ENCODE data around the gene PLEKHM3.
"Not testable (repeated sequence)": the region's sequence is repeated elsewhere in the genome, so short reads cannot be mapped to it uniquely, and the experiment has no call there.

PLEKHM3 gene

DNA sequence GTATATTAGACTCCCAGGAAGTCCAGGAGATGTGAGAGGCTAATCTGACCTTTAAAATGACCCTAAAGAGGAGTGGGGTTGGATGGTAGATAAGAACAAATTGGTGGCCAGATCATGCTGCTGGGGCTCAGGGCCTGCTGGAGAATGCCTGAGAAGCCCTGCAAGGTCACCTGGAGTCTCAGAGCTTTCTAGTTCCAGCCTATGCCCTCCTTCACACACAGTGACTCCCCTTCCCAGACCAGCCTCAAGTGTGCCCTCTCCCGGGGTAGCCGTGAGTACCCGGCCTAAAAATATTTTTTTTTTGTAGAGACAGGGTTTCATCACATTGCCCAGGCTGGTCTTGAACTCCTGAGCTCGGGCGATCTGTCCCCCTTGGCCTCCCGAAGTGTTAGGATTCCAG, 211.4 kb downstream of the PLEKHM3 start:
- no peak for DNase-seq

DNA sequence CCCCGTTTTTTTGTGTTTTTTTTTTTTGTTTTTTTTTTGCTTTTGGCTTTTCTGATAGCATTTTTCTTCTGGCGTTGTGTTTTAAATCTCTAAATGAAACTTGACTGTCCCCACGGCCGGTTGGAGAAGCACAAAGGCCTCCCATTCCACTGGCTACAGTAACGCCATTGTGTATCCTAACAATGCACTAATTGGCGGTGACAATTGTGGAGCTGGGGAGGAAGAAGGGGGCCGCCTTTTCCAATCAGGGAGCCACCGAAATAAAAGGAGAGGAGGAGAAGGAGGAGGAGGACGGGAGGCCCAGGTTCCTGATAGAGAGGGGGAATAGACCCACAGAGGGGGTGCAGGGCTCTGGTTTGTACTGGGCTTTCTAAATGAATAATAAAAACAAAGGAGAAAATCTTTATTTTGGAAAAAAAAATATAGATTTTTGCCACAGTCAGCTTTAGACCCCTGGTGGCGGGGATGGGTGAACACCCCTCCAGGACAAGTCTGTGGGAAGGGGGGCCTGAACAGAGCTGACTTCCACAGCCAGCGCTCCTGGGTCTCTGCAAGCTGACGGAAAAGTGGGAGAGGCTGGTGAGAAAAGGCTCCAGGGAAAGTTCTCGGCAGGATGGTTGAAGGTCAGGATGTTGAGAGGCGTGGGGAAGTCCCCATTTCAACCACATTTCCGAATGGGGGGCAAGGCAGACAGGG, 212.0 kb downstream of the PLEKHM3 start:
- no peak for DNase-seq

DNA sequence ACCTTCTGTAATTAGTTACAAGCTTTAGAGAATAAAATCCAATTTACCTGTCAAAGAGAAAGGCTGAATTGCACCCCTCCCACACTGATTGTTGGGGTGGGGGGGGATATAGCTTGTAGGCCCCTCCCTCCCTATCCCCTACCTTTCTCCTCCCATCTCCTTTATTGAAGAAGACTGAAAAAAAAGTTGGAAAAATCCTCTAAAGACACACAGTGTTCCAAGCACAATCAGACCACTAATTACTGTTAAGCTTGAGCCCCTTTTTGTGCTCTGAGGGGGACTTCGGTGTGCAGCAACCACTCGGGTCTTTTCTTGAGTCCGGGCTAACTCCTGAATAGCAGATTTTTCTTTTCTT, 212.6 kb downstream of the PLEKHM3 start:
- DNase-seq = no peak

DNA sequence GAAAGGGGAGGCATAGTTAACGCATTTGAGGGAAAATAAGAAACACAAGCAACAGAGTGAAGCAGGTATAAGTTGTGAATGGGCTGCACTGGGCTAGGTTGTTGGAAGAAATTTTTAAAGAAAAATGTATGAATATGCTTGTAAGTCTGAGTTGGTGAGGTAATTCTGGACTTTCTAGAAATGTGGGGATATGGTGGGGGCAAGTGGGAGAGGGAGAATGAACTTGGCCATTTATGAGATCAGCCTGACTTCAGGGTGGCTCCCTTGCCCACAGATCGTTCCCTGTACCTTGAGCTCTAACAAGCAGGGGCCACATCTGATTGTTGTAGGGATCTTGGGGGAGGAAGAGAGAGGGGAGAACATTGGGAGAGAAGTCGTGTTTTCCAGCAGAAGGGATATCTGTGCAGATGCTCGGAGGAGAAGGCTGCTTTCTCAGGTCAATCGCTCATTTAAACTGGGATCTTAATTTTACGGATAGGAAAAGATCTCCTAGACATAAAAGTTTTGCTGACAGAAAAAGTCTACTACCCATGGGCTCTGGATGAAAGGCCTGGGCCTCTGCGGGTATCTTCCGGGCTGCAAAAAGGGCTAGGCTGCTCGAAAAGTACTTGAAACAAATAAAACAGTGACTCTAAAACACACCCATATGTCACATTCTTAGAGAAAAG, 213.1 kb downstream of the PLEKHM3 start:
- no peak for DNase-seq

DNA sequence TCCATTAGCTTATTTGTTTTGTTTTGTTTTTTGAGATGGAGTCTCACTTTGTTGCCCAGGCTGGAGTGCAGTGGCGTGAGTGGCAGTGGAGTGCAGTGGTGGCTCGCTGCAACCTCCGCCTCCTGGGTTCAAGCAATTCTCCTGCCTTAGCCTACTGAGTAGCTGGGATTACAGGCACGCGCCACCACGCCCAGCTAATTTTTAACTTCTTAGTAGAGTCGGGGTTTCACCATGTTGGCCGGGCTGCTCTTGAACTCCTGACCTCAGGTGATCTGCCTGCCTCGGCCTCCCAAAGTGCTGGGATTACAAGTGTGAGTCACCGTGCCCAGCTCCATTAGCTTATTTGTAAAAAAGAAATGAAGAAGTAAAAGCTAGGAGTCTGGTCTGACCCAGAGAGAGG, 213.7 kb downstream of the PLEKHM3 start:
- not testable (repeated sequence) for DNase-seq

DNA sequence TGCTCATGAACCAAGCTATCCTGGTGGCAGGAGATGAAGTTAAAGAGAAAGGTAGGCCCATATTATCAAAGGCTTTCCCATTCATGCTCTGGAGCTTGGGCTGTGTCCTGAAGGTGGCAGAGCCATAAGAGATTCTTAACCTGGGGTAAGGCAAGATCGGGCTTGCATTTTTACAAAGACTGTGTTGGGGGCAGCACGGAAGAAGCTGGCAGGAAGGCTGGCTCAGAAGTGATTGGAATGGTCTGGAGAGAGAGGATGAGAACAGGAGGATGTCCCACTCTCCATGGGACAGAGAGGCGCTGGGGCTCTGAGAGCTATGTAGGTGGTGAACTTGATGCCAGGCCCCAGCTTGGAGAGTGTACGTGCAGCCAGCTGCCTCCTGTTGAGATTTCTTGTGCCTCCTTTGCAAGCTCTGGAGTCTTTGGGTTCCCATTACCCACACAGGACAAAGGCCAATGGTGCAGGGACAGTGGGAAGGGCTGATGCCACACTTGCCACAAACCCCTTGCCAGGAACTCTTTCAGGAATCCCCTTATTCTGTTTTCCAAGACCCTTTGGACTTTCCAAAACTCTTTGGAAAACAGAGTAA, 215.0 kb downstream of the PLEKHM3 start:
- DNase-seq = no peak

DNA sequence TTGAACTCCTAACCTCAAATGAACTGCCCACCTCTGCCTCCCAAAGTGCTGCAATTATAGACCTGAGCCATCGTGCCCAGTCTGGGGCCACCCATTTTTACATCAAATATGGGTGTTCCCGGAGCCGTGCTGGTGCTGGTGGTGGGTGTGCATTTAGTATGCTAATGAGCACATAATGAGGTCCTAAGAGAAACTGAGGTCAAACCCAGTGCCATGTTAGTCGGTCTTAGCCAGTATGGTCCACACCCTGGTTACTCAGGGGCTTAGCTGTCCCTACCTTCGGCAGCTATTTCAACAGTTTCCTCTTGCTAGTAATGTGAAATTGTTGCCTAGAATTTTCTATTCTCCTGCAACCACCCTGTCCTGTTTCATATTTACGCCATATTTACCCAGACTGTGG, 217.2 kb downstream of the PLEKHM3 start:
- no peak for DNase-seq

DNA sequence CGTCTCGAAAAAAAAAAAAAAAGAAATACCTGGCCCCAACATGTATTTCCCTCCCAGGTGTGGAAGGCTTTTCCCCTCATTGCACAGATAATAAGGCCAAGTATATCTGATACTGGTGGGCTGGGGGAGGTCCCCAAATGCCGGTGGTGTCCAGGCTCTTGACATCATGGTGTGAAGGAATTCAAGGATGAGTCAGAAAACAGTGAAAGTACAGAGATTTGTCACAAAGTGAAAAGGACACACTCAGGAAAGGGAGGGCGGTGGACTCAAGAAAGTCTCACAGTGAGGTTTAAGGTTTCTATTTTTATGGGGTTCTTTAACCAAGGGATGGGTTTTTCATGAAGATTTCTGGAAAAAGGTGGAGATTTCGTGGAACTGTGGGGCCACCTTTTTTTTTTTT, 217.8 kb downstream of the PLEKHM3 start:
- no peak for DNase-seq

DNA sequence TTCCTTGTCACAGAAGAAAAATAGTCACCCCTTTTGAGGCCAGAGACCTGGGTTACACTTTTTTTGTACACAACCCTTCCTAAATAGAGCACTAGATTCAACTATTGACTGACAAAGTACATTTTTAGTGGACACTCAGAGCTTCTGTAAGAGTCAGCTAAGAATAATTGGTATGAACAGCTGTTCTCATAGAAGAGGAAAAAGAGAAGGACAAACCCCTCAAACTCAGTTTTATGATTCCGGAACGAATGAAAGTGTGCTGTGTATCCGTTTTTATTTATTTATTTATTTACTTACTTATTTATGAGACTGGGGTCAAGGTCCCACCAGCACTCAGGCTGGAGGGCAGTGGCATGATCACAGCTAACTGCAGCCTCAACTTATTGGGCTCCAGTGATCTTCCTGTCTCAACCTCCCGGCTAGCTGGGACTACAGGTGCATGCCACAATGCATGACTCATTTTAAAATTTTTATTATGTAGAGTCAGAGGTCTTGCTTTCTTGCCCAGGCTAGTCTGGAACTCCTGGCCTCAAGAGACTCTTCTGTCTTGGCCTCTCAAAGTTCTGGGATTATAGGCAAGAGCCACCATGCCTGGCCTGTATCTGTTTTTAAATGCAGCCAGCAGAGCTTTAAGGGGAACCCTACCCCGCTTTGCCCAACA, 219.6 kb downstream of the PLEKHM3 start:
- DNase-seq = no peak

DNA sequence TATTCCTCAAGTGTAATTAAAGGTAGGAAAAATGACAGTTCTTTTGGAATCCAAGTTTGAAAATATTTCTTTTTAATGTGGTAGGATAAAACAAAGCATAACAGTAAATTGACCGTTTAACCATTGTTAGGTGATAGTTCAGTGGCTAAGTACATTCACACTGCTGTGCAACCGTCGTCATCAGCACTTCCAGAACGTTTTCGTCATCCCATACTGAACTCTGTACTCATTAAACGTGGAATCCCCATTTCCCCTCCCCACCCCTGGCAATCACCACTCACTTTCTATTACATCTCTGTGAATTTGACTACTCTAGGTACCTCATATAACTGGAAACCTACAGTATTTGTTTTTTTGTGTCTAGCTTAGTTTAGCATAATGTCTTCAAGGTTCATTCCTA, 222.7 kb downstream of the PLEKHM3 start:
- no peak for DNase-seq

DNA sequence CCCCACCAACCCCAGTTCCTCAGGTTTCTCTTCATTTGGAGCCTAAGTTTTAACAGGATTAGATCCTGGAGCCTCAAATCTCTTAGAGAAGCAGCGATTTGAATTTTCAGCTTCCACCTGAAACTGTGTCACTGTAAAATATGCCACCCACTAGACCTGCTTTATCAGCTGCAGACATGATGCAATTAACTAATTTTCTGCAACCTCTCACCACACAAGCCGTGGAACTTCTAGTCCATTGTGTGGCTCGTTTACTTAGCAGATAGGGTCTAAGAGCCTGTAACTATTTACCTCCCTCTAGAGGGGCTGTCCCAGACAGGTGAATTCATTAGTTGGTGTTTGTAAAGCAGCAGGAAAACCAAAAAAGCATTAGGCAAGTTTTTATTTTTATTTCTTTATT, 224.1 kb downstream of the PLEKHM3 start:
- DNase-seq = no peak

DNA sequence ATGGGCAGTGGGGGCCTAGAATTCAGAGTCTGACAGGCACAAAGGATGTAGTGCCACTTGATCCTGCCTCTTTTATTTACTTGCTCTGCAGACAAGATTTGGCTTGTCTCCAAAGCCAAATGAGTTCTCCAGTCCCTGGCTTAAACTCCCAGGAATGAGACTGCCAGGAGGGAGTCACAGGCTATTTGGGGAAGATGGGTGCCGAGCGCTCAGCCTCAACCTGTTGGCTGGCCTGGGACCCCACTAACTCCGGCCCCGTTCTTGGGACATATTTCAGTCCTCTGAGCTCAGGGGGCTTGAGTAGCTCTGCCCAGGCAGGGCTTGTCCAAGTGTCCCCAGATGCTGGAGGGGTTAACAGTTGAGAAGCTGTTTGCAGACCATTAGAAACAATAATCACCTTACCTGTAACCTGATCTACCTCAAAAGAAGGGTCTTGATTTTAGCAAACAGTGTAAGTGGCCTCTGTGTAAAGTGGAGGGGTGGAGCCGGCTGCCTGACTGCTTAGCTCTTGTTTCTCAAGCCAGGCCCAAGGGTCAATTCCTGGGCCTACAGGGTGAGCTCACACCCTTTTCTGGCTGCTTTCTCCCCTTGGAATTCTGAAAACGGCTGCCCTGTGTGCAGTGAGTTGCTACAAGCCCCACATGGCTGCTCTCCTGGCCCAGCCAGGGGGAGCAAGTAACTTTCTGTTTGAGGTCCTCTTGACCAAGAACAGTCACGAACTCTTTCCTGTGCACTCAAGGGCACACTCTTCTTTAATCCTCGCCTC, 228.6 kb downstream of the PLEKHM3 start:
- no peak for DNase-seq

DNA sequence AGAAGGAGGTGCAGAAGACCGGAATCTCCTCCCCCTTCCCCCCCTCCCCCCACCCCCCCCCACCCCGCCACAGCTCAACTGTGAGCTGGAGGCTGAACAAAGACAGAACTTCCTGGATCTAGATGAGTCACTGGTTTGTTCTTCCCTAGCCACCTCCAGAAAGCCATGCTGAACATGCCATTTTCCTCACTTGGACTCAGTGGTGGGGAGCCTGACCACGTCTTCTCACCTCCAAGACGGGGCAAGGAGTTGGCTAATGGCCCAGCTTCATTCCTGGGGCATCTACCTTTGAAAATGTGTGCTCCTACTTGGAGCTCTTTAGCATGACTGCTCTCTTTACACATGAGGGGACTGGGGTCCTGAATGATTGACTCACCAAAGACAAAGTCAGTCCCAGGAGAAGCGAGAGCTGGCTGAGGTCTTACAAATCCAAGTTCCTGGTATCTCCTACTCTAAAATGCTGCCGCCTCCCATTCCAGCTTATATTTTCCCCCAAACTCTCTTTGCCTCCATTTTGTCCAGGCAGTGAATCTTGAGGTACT, 233.0 kb downstream of the PLEKHM3 start:
- no peak for DNase-seq

DNA sequence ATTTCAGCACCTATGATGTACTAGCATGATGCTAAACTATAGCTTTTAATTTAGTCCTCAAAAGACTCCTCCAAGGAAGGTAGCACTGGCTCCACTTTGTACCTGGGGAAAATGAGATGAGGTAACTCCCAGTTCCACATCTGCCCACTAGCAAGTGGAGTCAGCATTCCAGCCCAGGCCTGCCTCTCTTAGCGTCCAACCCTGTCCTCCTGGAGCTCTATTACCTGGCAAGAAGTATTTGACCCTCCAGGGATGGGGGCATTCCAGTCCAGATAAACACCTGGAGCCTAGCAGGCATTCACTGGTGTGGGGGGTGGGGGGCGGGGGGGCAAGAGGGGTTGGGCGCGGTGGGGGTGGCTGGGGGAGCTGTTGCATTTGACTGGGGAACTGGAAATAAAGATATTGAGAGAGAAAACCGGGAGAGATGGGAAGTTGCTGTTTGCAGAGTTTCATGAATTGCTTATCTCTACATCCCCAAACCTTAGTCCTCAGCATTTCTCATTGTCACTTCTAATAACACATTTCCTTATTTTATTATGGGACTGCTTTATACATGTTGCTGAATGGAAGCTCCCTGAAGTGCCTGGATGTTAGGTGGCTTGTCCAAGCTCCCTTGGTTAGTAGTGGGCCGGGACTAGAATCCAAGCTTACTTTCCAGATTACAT, 233.6 kb downstream of the PLEKHM3 start:
- DNase-seq = no peak

DNA sequence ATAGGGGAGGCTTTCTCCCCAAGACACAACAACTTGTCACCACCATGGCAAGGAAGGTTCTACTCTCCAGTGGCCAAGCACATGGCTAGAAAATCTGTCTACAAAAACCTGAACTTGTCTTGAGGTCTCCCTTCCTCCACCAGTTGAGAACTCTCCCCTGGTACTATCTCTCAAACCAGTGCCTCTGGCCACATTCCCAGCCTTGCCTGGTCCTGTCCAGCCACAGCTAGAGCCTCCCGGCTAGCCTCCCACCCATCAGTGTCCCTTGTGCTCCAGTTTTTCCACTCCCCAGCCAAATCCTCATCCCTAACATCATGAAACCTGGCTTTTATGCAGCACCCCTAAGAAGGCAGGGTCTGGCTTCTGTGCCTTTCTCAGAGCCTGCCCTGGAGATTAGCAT, 234.4 kb downstream of the PLEKHM3 start:
- DNase-seq = no peak

DNA sequence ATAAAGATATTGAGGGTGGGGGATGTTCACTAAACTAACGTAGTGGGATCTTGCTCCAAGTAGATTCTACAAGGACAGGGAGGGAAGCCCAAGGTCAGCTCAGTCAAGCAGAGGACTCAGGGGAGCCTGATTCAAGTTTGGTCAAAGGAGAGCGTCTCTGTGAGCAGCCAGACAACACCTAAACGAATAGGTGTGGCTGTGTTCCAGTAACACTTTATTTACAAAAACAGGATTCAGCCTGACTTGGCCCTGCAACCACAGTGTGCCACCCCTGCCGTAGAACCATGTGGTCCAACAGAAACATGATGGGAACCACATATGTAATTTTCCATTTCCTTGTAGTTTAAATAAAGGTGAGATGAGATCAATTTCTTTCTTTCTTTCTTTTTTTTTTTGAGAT, 237.5 kb downstream of the PLEKHM3 start:
- no peak for DNase-seq

DNA sequence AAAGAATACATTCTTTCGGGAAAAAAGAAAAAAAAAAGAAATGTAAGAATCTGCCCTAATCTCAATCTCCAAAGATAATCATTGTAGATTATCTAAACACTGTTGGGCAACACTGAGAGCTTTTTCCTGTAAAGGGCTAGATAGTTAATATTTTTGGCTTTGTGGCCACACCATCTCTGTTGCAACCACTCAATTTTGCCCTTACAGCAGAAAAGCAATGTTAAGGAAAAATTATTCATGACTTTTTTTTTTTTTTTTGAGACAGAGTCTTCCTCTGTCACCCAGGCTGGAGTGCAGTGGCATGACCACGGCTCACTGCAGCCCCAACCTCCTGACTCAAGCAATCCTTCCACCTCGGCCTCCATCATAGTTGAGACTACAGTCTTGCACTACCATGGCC, 238.3 kb downstream of the PLEKHM3 start:
- no peak for DNase-seq

DNA sequence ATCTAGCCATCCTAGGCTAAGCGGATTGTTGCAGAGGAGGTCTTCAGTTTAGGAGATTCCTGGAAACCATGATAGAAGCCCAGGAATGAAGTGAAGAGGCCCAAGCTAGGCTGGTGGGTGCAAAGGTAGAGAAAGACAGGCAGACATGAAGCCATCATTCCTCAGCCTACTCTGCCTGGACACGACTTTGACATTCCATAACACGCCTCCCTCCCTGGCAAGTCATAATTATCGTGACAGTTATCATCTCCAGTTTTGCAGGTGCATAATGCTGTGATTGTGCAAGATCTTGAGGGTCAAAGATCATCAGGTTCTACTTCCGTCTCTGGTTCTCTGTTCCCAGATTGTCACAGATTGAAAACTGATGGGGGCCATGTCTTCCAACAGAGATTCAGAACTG, 240.4 kb downstream of the PLEKHM3 start:
- DNase-seq = no peak

DNA sequence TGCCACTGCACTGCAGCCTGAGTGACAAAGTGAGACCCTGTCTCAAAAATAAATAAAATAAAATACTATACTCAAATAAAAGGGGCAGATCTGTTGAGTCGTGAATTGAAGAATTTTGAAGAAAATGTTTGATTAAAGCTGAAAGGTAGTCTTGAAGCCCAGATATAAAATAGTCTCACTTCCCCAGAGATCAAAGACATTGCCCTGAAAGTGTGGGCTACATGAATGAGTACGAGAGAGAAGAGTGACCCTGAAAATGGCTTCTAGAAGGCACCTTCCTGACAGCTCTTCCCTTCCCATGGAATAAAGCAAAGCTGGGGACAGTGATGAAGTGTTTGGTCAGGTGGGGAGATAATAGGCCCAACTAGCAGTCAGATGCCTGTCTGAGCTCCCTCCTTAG, 241.8 kb downstream of the PLEKHM3 start:
- no peak for DNase-seq

DNA sequence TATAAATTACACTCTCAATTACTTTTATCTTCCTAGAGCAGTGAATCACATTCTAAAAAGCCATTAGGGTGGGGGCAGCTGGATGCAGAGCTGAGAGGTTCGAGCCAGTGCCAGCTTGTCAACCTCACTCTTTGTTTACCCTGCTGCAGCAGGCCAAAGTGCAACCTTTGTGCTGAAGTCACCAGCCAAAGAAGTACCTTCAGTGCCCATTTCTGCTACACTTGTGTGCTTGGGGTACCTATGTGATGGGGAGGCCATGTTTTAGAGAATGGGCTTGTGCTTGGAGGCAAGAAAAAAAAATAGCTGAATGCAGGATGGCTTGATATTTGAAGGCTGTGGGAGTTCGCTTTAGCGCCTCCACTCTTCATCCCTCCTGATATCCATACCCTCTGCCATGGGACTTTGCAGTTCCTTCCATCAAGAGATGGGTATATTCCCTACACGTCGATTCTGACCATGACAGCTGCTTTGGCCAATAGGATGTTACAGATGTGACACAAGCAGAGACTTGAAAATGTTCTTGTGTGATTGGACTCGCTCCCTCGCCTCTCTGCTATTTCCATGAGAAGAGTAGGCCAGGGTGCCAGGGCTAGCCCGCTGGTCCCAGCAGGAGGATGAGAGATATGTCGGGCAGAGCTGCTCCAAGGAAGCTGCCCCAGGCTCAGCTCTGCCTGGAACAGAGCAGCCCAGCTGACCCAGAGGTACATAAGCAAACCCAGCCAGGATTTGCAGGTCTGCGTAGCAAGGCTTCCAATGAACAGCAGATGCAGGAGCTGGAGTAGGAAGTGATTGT, 242.9 kb downstream of the PLEKHM3 start:
- DNase-seq = no peak

DNA sequence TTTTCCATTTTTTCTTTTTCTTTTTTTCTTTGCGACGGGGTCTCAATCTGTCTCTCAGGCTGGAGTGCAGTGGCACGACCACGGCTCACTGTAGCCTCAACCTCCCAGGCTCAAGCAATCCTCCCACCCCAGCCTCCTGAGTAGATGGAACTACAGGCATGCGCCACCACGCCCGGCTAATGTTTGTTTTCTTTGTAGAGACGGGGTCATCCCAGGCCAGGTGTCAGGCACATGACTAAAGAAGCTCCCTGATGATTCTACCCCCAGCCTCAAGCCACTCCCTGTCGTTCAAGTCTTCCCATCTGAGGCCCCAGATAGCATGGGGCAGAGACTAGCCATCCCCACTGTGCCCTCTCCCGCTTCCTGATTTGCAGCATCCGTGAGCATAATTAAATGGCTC, 245.8 kb downstream of the PLEKHM3 start:
- no peak for DNase-seq
